NCI-H526 (cell line): ENCODE results near the gene HM13.
"Not testable (repeated sequence)": the region's sequence is repeated elsewhere in the genome, so short reads cannot be mapped to it uniquely, and the experiment has no call there.

Source experiments
- DNase-seq, 2 experiments: peaks; one replicate each; lab custom pipeline; 2025; lab: John Stamatoyannopoulos, UW

Gene HM13

DNA sequence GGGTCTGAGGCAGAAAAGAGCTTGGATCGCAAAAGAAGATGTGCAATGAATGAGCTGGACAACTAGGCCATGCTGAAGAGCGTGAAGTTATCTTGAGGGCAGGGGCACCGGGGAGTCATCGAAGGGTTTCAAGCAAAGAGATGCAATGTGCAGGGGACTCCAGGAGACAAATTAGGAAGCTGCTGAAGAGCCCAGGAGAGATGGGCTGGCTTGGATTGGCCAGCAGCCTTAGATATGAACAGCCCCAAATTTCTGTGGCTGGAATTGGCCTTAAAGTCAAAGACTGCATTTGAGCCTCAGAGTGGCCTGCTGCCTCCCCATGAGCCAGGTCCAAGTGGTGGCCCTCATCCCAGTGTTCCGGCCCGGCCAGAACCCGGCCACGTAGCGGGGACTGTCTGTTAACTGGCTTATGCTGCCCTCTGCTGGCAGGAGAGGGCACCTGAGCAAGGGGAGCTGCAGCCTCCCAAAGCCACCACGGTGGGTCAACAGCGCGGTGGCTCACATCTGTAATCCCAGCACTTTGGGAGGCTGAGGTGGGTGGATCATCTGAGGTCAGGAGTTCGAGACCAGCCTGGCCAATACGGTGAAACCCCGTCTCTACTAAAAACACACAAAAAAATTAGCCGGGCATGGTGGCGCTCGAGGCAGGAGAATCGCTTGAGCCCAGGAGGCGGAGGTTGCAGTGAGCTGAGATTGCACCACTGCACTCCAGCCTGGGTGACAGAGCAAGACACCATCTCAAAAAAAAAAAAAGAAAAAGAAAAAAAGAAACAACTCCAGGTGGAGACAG is 11.2 kb upstream of the HM13 start:
- DNase-seq, result peak; percentile 41 to 89

DNA sequence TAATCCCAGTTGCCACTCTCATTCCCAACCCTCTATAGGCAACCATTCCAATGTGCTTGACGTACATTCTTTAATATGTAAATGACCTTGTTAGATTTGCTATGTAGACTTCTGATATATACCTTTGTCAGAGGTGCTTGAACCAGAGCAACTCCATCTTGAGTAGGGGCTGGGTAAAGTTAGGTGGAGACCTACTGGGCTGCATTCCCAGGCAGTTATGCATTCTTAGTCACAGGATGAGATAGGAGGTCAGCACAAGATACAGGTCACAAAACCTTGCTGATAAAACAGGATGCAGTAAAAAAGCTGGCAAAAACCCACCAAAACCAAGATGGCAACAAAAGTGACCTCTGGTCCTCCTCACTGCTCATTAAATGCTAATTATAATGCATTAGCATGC is 8.3 kb upstream of the HM13 start:
- DNase-seq, result no peak

- no peak for DNase-seq
Measured at GRCh38 chr20:31508517-31509244, 5.6 kb upstream of the HM13 start.

DNA sequence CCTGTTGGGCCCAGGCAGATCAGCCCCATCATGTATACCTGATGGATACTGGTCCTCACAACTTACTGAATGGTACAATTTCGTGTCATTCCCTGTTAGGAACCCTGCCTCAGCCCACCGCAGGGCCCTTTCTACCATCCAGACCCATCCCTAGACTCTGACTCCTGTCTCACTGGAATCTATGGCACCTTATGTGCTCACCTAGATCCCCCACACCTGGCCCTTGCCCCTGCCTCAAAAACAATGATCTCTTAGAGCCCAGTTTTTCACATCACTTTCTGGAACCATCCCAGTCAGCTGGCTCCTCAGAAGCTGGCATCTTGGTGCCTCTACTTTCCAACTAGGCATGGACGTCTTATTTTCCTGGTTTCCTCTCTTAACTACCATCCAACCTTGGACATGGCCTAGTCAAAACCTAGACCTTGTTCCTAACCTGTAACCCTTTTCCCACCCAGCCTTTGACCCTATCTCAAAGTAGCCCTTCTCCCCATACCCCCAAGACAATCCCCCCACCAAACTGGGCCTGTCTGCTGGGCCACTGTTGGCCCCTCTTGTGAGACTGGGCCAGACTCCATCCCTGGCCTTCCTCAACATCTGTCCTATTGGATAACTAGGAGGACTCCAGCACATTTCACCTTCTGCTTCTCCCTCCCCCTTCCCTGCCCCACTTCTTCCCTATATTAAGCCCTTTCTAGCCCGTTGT is 981 bp downstream of the HM13 start:
- DNase-seq, result no peak

DNA sequence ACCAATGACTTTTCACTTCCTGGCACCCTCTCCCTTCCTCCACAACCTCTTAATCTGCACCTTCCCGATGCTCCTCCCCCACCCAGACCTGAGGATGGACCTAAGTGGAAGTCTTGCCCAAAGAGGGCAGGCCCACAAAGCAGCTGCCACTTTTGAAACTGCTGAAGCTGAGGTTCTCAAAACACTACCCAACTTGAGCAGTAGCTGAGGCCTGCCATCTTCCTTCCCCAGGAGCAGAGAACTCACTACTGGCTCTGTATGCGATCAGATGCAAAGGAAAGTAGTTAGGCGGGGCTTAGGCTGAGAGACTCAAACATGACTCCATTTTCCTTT is 1.5 kb downstream of the HM13 start:
- DNase-seq, result no peak

DNA sequence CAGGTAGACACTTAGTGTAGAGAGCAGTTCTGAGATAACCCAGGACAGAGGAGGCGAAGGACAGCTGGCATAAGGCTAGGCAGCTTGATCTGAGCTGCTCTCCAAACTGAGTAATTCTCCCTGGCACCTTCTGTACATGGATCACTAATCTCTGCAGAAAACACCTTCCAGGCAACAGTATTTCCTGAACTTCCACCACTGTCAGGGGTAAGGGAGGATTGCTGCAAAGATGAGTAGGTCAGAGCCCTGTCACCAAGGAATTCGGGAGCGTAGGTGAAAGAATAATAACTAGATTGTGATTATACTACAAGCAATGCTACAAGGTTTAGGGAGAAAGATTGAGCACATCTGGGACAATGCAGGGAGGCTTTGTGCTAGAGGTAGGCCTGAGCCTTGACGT is 1.9 kb downstream of the HM13 start:
- DNase-seq, result no peak

DNA sequence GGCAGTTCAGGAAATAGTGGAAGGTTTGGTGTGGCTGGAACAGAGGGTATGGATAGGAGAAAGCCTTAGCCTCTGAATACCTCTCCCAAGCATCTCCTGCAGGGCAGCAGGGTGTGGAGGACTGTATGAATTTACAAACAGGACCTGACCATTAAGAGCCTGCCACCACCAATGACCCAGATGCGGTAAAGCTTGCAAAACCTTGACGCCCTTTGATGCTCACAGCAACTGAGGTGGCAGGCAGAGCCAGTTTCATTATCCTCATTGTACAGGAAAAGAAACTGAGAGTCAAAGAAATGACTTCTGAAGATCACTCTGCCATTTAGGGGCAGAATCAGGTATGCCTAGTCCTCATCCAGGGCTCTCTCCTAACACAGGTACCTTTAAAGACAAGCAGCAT is 2.4 kb downstream of the HM13 start:
- DNase-seq, result no peak

DNA sequence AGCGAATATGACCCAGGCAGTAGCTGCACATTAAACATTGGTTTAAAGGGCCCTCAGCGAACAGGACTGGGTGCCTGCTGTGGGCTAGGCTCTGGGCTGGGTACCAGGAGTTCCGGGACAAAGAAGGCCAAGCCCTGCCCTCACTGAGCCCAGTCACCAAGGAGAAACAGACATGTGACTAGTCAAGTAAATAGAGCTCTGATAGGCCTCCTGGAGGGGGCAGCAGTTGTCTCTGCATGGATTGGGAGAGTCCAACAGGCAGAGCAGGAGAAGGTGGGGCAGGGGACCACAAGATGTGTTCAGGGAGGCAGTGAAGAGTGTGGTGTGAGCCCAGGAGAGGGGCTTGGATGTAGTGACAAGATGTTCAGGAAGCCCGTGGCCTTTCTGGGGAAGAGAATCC is 3.1 kb downstream of the HM13 start:
- DNase-seq, result peak in 1 of 2 experiments; percentile 65

GRCh38 chr20:31521267-31521666 is 7.0 kb downstream of the HM13 start:
- not testable (repeated sequence) for DNase-seq

DNA sequence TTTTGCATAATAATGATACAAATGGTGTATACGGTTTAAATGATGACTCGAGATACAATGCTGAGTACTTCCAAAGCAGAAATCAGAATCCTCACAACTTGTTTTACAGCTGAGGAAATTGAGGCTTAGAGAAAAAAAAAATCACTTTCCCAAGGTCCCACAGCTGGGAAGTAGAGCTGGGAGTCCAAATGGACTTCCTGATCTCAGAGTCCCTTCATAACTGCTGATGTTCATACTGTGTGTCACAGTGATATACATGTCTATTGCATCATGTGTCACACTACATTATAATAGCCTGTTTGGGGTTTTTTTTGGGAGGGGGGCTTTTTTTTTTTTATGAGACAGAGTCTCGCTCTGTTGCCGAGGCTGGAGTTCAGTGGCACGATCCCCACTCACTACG is 8.5 kb downstream of the HM13 start:
- no peak for DNase-seq

GRCh38 chr20:31523361-31524283 is 9.4 kb downstream of the HM13 start:
- no peak for DNase-seq

- no peak for DNase-seq
Measured at GRCh38 chr20:31527266-31527665, 13.0 kb downstream of the HM13 start.

DNA sequence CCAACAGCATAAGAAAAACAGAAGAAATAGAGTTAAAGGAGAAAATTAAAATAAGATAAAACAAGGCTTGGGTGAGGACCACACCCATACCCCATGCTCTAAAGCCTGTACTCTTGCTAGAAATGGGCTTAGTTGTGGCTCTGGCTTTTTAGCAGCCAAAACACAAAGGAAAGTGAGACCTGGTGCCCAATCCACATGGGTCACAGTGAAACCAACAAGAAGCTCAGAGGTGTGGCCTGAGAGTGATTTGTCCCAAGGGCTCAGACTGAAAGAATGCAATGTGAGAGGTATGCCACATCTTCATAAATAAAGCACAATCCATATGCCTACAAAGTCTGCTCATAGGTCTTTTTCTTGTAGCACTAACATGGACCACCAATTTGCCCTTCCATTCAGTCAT is 21.1 kb downstream of the HM13 start:
- DNase-seq, result no peak

DNA sequence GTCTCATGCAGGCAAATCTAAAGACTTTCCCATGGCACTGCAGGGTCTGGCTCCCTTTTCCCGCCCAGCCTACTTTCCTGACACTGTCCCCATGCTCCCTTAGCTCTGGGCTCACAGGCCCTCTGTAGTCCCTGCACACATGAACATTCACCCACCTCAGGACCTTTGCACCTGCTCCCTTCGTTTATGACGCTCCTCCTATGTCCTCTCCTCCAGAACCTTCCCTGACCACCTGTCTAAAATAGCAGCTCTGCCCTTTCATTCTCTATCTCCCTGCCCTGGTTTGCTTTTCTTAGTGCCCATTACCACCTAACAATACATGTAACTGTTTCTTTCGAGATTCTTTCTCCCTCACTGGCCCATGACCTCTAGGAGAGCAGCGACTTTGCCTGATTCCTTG is 22.3 kb downstream of the HM13 start:
- DNase-seq, result no peak

DNA sequence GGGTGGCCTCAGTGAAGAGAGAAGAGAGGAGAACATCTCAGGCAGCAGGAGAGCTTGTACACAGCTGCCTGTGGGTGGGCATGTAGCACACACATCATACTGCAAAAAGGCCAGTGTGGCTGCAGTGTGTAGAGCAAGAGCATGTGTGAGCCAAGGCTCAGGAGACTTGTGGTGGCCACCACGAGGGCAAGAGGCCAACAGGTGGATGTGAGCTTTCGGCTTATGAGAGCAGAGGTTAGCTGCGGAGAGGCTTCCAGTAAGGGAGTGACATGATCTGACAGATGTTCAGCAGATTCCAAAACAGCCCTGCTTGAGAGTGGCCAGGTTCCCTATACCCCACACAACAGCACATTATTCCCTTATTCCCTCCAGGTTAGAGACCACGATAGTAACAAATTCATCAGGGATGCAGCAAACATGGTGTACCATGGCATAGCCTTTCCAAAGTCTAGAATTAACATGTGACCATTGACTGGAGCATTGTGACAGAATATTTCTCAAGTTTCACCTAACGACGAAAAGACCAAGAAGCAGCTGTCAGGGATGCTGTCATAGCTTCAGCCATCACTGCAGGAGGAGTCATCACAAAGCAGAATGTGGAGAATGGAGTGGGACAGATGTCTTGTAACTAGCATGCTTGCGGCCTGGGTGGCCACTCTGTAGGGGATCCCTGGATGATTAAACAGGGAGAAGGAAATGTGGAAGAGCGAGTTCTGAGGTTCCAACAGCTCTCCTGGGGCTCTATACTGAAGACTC is 23.1 kb downstream of the HM13 start:
- DNase-seq, result no peak

GRCh38 chr20:31537890-31538289 is 23.6 kb downstream of the HM13 start:
- no peak for DNase-seq

DNA sequence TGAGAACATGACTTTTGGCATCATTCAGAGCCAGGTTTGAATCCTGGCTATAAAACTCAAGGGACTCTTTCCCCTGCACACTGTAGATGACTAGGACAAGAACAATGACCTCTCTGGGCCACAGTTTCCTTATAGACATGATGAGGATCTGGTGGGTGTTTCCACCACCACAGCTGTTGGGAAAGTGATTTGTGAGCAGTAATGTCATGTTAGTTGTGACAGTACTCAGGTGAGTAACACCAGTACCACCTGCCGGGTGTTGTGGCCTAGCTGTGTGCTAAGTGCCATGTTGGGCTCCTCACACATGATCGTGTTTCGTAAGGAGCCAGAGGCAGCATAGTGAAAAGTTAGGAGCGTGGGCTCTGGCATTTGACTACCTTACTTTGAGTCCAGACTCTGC is 24.1 kb downstream of the HM13 start:
- DNase-seq, result no peak

DNA sequence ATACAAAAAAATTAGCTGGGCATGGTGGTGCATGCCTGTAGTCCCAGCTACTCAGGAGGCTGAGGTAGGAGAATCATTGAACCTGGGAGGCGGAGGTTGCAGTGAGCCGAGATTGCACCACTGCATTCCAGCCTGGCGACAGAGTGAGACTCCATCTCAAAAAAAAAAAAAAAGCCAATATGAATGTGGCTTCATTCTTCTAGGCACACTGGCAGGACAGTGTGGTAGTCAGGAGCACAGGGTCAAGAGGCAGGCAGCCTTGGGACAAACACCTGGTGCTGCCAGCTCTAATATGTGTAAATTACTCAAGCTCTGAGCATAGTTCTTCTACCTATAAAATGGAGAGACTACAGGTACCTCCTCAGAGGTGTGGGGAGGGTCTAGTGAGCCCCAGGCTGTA is 25.4 kb downstream of the HM13 start:
- DNase-seq, result not testable (repeated sequence)

DNA sequence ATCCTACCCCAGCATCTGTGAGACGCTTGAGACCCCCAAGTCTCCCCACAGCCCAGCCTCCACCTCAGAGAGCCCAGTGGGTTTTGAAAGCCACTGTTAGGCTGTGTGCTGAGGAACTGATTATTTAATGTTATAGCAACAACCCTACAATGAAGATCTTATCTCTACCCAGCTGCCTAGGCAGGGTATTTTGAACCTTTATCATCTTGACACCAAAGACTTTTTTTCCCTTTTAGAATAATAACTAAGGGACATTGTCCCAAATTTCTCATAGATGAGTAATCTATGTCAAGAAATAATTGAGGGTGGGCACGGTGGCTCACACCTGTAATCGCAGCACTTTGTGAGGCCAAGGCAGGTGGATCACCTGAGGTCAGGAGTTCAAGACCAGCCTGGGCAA is 26.2 kb downstream of the HM13 start:
- DNase-seq, result no peak

- DNase-seq, result no peak
Measured at GRCh38 chr20:31542201-31542842, 28.1 kb downstream of the HM13 start.

GRCh38 chr20:31542963-31543362 is 28.7 kb downstream of the HM13 start:
- no peak for DNase-seq
